K562 (cell line): ENCODE measurements around the gene VWA3A.

Experiments
- BHLHE40 ChIP-seq: IDR thresholded peaks from 2 replicates; pipeline ENCODE4 v1.6.1; 2011; ENCODE audit warnings: low read length, improper control_type of control experiment
- BMI1 ChIP-seq: fragments of 150-350 bp; IDR thresholded peaks from 2 replicates; pipeline ENCODE4 v1.6.1; 2014; ENCODE audit warnings: low read length
- EZH2 ChIP-seq: IDR thresholded peaks from 2 replicates; pipeline ENCODE4 v1.6.1; 2012; ENCODE audit warnings: low read depth, mild to moderate bottlenecking, inconsistent platforms, low read length, borderline replicate concordance
- FOSL1 ChIP-seq: fragments of 200-800 bp; sonication (Bioruptor generic); conservative IDR thresholded peaks from 2 replicates; pipeline ENCODE4 v1.6.1; 2016; ENCODE audit warnings: missing genetic modification characterization, missing compliant biosample characterization
- HDGF ChIP-seq: fragments of 450-650 bp; IDR thresholded peaks from 2 replicates; pipeline ENCODE4 v1.6.1; 2016
- KDM1A ChIP-seq, 2 experiments: fragments of 450-650 bp; IDR thresholded peaks; 2 replicates each; pipeline ENCODE4 v1.6.1; 2016; ENCODE audit warnings: mild to moderate bottlenecking in 2 of 2
- POLR3G ChIP-seq: IDR thresholded peaks from 2 replicates; pipeline ENCODE4 v1.6.1; 2011; ENCODE audit not compliant: insufficient read length, insufficient replicate concordance; ENCODE audit errors: extremely low read depth
- SUPT5H ChIP-seq: fragments of 450-650 bp; IDR thresholded peaks from 2 replicates; pipeline ENCODE4 v1.6.1; 2016
- XRCC4 ChIP-seq: IDR thresholded peaks from one replicate; pipeline ENCODE4 v1.6.1; 2011; ENCODE audit not compliant: insufficient read depth, insufficient read length; ENCODE audit errors: extremely low read depth
- ZFP1 ChIP-seq: fragments of 450-650 bp; formaldehyde crosslinking; IDR thresholded peaks from 2 replicates; pipeline ENCODE4 v1.4.0; 2020; ENCODE audit warnings: mild to moderate bottlenecking, mixed read lengths
- TF ChIP-seq, protein P1 (sequence below), 3 experiments: IDR thresholded peaks in 2 of 3; conservative IDR thresholded peaks in 1 of 3; 2 replicates each; pipeline ENCODE4 v1.5.1; 2011 to 2012; ENCODE audit warnings: low read length in 3 of 3, mild to moderate bottlenecking in 3 of 3, control low read depth in 2 of 3, improper control_type of control experiment in 1 of 3, inconsistent platforms in 1 of 3, low read depth in 1 of 3, mixed read lengths in 1 of 3, moderate library complexity in 1 of 3; ENCODE audit not compliant: insufficient read depth in 2 of 3
- TF ChIP-seq, protein P2 (sequence below): fragments of 450-650 bp; formaldehyde crosslinking; IDR thresholded peaks from 2 replicates; pipeline ENCODE4 v1.4.0; 2022; ENCODE audit warnings: missing genetic modification characterization
- TF ChIP-seq, protein P3 (sequence below): fragments of 250-450 bp; sonication (Bioruptor Pico); IDR thresholded peaks from 2 replicates; pipeline ENCODE4 v1.8.0; 2021; ENCODE audit warnings: mild to moderate bottlenecking, moderate library complexity
- TF ChIP-seq, protein P4 (sequence below): IDR thresholded peaks from 3 replicates; pipeline ENCODE4 v1.6.1; 2011; ENCODE audit warnings: borderline replicate concordance, mild to moderate bottlenecking, moderate library complexity; ENCODE audit not compliant: insufficient read length; ENCODE audit errors: extremely low read depth

DNA sequence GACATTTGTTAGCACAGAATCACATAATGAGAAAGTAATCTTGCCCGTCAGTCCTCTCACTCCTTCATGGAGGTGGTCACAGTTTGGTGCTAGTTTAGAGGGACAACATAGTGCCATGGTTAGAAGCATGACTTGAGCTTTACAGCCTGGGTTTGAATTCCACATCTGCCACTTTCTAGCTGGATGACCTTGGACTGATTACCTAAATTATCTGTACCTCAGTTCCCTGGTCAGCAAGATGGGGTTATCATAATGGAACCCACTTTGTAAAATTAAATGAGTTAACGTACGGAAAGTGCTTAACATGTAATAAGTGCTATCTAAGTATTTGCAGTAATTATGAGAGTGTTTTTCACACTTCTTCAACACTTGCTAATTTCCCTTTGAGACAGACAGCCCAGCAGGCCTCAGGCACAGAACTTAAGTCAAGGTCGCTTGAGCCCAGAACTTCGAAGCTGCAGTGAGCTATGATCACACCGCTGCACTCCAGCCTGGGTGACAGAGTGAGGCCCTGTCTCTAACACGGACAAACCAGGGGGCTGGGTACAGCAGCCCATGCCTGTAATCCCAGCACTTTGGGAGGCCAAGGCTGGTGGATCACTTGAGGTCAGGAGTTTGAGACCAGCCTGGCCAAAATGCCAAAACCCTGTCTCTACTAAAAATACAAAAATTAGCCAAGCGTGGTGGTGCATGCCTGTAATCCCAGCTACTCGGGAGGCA lies 7.1 kb downstream of the VWA3A start:
- TF ChIP-seq, protein P1, sequence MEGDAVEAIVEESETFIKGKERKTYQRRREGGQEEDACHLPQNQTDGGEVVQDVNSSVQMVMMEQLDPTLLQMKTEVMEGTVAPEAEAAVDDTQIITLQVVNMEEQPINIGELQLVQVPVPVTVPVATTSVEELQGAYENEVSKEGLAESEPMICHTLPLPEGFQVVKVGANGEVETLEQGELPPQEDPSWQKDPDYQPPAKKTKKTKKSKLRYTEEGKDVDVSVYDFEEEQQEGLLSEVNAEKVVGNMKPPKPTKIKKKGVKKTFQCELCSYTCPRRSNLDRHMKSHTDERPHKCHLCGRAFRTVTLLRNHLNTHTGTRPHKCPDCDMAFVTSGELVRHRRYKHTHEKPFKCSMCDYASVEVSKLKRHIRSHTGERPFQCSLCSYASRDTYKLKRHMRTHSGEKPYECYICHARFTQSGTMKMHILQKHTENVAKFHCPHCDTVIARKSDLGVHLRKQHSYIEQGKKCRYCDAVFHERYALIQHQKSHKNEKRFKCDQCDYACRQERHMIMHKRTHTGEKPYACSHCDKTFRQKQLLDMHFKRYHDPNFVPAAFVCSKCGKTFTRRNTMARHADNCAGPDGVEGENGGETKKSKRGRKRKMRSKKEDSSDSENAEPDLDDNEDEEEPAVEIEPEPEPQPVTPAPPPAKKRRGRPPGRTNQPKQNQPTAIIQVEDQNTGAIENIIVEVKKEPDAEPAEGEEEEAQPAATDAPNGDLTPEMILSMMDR (IDR thresholded peaks at IDR 0.05 in 2 of 3, conservative IDR thresholded peaks at IDR 0.05 in 1 of 3; ENCODE audit: insufficient read depth in 2 of 3, low read depth in 1 of 3, low read length in 3 of 3) = no peak
- TF ChIP-seq EZH2 (no peak), KDM1A (IDR thresholded peaks at IDR 0.05) (no peak), ZFP1 (CRISPR knock-in tag) (no peak), SUPT5H (no peak), XRCC4 (no peak), BMI1 (no peak), FOSL1 (tag) (no peak), POLR3G (no peak), BHLHE40 (no peak), HDGF (no peak)
- TF ChIP-seq, protein P2, sequence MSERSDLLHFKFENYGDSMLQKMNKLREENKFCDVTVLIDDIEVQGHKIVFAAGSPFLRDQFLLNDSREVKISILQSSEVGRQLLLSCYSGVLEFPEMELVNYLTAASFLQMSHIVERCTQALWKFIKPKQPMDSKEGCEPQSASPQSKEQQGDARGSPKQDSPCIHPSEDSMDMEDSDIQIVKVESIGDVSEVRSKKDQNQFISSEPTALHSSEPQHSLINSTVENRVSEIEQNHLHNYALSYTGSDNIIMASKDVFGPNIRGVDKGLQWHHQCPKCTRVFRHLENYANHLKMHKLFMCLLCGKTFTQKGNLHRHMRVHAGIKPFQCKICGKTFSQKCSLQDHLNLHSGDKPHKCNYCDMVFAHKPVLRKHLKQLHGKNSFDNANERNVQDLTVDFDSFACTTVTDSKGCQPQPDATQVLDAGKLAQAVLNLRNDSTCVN (CRISPR knock-in tag) = no peak
- TF ChIP-seq, protein P3, sequence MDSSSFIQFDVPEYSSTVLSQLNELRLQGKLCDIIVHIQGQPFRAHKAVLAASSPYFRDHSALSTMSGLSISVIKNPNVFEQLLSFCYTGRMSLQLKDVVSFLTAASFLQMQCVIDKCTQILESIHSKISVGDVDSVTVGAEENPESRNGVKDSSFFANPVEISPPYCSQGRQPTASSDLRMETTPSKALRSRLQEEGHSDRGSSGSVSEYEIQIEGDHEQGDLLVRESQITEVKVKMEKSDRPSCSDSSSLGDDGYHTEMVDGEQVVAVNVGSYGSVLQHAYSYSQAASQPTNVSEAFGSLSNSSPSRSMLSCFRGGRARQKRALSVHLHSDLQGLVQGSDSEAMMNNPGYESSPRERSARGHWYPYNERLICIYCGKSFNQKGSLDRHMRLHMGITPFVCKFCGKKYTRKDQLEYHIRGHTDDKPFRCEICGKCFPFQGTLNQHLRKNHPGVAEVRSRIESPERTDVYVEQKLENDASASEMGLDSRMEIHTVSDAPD (CRISPR knock-in tag) = no peak
- TF ChIP-seq, protein P4, sequence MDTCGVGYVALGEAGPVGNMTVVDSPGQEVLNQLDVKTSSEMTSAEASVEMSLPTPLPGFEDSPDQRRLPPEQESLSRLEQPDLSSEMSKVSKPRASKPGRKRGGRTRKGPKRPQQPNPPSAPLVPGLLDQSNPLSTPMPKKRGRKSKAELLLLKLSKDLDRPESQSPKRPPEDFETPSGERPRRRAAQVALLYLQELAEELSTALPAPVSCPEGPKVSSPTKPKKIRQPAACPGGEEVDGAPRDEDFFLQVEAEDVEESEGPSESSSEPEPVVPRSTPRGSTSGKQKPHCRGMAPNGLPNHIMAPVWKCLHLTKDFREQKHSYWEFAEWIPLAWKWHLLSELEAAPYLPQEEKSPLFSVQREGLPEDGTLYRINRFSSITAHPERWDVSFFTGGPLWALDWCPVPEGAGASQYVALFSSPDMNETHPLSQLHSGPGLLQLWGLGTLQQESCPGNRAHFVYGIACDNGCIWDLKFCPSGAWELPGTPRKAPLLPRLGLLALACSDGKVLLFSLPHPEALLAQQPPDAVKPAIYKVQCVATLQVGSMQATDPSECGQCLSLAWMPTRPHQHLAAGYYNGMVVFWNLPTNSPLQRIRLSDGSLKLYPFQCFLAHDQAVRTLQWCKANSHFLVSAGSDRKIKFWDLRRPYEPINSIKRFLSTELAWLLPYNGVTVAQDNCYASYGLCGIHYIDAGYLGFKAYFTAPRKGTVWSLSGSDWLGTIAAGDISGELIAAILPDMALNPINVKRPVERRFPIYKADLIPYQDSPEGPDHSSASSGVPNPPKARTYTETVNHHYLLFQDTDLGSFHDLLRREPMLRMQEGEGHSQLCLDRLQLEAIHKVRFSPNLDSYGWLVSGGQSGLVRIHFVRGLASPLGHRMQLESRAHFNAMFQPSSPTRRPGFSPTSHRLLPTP = no peak
